GM23248 (cell line): Measurements from ENCODE around the gene ATP5F1D. TPM values are rescaled to one million over a fixed set of nuclear protein-coding genes. Genes with fewer than 3 reads are reported as not detected.
A peak's percentile ranks its signal among the peaks of the same experiment; 100 is the strongest.

ENCODE experiments used
- DNase-seq: peaks from one replicate; pipeline ENCODE4 v3.0.0-alpha.2; 2015
- H2AFZ ChIP-seq: fragments of 200-600 bp; sonication (generic); 2 replicates; pipeline ENCODE4 v1.6.1; 2016; ENCODE audit warnings: antibody characterized with exemption
- H3F3A ChIP-seq: fragments of 200-600 bp; sonication (generic); 2 replicates; pipeline ENCODE4 v1.6.1; 2016; ENCODE audit warnings: mild to moderate bottlenecking, antibody characterized with exemption, mixed run types; ENCODE audit not compliant: insufficient read depth
- H3K27ac ChIP-seq: fragments of 200-600 bp; sonication (generic); 2 replicates; pipeline ENCODE4 v1.5.1; 2016; ENCODE audit warnings: mild to moderate bottlenecking
- H3K27me3 ChIP-seq: fragments of 200-600 bp; sonication (generic); replicated peaks from 2 replicates; pipeline ENCODE4 v1.6.1; 2016; ENCODE audit warnings: mild to moderate bottlenecking; ENCODE audit not compliant: insufficient read depth
- H3K36me3 ChIP-seq: fragments of 200-600 bp; sonication (generic); 2 replicates; pipeline ENCODE4 v1.6.1; 2016; ENCODE audit warnings: low read depth, mild to moderate bottlenecking
- H3K4me1 ChIP-seq: fragments of 200-600 bp; sonication (generic); 2 replicates; pipeline ENCODE4 v1.6.1; 2016; ENCODE audit warnings: mild to moderate bottlenecking; ENCODE audit not compliant: insufficient read depth
- H3K4me2 ChIP-seq: fragments of 200-600 bp; sonication (generic); one replicate; pipeline ENCODE4 v1.6.1; 2016; ENCODE audit warnings: mild to moderate bottlenecking; ENCODE audit not compliant: unreplicated experiment
- H3K4me3 ChIP-seq: fragments of 200-600 bp; sonication (generic); 2 replicates; pipeline ENCODE4 v1.5.1; 2016; ENCODE audit warnings: mild to moderate bottlenecking
- H3K79me2 ChIP-seq: fragments of 200-600 bp; sonication (generic); 2 replicates; pipeline ENCODE4 v1.6.1; 2016; ENCODE audit warnings: mild to moderate bottlenecking; ENCODE audit not compliant: insufficient read depth
- H3K9ac ChIP-seq: fragments of 200-600 bp; sonication (generic); 2 replicates; pipeline ENCODE4 v1.6.1; 2016; ENCODE audit warnings: mild to moderate bottlenecking
- H3K9me2 ChIP-seq: fragments of 200-600 bp; sonication (generic); 2 replicates; pipeline ENCODE4 v1.6.1; 2016; ENCODE audit warnings: mixed run types, mild to moderate bottlenecking, moderate library complexity; ENCODE audit not compliant: insufficient read depth
- H3K9me3 ChIP-seq: fragments of 200-600 bp; sonication (generic); one replicate; pipeline ENCODE4 v1.6.1; 2017; ENCODE audit warnings: low read depth
- H4K20me1 ChIP-seq: fragments of 200-600 bp; sonication (generic); 2 replicates; pipeline ENCODE4 v1.6.0; 2016; ENCODE audit not compliant: insufficient read depth
- EZH2 ChIP-seq: fragments of 200-600 bp; sonication (generic); IDR thresholded peaks from 2 replicates; pipeline ENCODE4 v1.6.1; 2018; ENCODE audit warnings: antibody characterized with exemption, mild to moderate bottlenecking; ENCODE audit not compliant: insufficient read depth, poor library complexity, severe bottlenecking
- EZH2phosphoT487 ChIP-seq: fragments of 200-600 bp; sonication (generic); IDR thresholded peaks from 2 replicates; pipeline ENCODE4 v1.6.1; 2018; ENCODE audit warnings: antibody characterized with exemption, moderate library complexity, mild to moderate bottlenecking, low read depth; ENCODE audit not compliant: insufficient read depth
- WGBS, 2 experiments: methylation state at CpG; one replicate each; pipeline ENCODE4 v1.1.6; 2015 to 2017; ENCODE audit warnings: low lambda C conversion rate in 2 of 2, low coverage in 1 of 2; ENCODE audit errors: missing lambda C conversion rate in 2 of 2; 5-methylcytosine and 5-hydroxymethylcytosine counted together
- in situ Hi-C: fragments of 300-500 bp; cut with MboI; formaldehyde crosslinking; loops from 2 replicates; pipeline ENCODE4 v1.15.0; 2020
- polyA plus RNA-seq: library from polyadenylated mRNA; unstranded; fragments of >200 nt; fragmentation: Nextera tagmentation; extraction: Ambion mirVana; gene quantifications from 2 replicates; pipeline ENCODE4 v1.2.1, GENCODE V29; 2016
- total RNA-seq: library from RNA; depleted of rRNA; stranded (reverse); fragments of >200 nt; shearing (Covaris generic); gene quantifications from 2 replicates; pipeline ENCODE4 v1.2.3, GENCODE V29; 2014

ATP5F1D gene
- total and polyA plus RNA-seq, 2 experiments from 2014 or later = 38.9 to 287 TPM

DNA sequence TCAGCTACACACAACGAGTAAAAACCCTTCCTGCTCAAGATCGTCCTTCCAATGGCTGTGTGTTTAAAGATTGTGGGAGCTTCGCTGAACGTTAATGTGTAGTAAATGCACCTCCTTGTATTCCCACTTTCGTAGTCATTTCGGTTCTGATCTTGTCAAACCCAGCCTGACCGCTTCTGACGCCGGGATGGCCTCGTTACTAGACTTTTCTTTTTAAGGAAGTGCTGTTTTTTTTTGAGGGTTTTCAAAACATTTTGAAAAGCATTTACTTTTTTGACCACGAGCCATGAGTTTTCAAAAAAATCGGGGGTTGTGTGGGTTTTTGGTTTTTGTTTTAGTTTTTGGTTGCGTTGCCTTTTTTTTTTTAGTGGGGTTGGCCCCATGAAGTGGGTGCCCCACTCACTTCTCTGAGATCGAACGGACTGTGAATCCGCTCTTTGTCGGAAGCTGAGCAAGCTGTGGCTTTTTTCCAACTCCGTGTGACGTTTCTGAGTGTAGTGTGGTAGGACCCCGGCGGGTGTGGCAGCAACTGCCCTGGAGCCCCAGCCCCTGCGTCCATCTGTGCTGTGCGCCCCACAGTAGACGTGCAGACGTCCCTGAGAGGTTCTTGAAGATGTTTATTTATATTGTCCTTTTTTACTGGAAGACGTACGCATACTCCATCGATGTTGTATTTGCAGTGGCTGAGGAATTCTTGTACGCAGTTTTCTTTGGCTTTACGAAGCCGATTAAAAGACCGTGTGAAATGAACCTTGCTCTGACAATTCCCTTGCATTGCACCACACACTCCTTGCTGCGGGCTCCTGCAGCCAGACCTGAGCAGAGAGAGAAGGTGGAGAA lies 31.1 kb downstream of the ATP5F1D start:
- H3K27ac ChIP-seq = peak overlapping the region; percentile 88; the same call in 1 of the 2 replicates
- no peaks in the 10 kb centered on the region for H4K20me1 ChIP-seq
- no peaks in the 10 kb centered on the region for H3K9me2 ChIP-seq
- no peak for DNase-seq
- H3F3A ChIP-seq = peaks cover 37% of the 10 kb centered on the region
- H3K4me1 ChIP-seq = peaks cover 25% of the 10 kb centered on the region
- no peaks in the 10 kb centered on the region for H3K27me3 ChIP-seq
- peak overlapping the region; percentile 23 for H3K9ac ChIP-seq
- peaks cover 66% of the 10 kb centered on the region for H3K79me2 ChIP-seq
- in situ Hi-C loops = no loop called here
- TF ChIP-seq EZH2phosphoT487 (no peak), EZH2 (no peak)
- no peak overlapping the region for H2AFZ ChIP-seq
- H3K4me3 ChIP-seq = no peak overlapping the region
- peaks cover 34% of the 10 kb centered on the region; the same call in 1 of the 2 replicates for H3K36me3 ChIP-seq
- H3K9me3 ChIP-seq = no peaks in the 10 kb centered on the region
- no peak overlapping the region for H3K4me2 ChIP-seq
- 81 to 82% methylated on average over 33 of the region's 33 CpGs for WGBS, 2 experiments

DNA sequence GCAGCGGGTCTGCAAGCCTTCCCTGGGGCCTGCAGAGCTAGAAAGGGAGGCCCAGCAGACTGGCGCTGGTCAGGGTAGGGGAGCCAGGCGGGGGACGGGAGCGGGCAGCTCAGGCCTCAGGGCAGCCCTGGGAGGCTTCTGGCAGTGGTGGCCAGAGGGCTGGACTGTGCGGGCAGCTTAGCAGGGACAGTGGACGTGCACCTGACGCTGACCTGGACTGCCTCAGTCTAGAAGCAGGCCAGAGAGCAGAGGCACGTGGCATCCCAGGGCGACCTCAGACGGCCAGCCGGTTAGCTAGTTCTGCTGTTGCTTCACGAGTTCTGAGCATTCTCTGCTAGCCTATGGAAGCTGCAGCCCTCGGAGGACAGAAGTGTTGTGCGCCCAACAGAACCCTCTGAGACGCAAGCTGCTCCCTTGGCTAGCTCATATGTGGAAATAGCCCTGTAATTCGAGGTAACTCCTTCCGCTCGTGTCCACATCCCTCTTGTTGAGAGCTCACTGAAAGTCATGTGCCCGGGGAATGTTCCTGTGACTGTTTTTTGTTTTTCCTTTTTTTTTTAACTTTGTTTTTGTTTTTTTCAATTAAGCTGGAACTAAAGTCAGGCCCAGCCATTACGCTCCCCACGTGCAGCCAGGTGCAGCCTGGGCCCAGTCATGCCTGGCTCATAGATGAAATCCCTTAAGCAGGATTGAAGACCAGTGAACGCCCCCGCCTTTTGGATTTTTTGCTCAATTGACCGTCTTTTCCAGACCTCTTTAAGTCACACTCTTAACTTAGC lies 31.9 kb downstream of the ATP5F1D start:
- Histone ChIP-seq H3K9me3 (no peaks in the 10 kb centered on the region), H3K79me2 (peaks cover 58% of the 10 kb centered on the region), H3K27ac (peak overlapping the region; percentile 88), H3K4me2 (no peak overlapping the region), H3K9me2 (no peaks in the 10 kb centered on the region), H4K20me1 (no peaks in the 10 kb centered on the region), H3F3A (peaks cover 37% of the 10 kb centered on the region), H2AFZ (no peak overlapping the region), H3K36me3 (peaks cover 34% of the 10 kb centered on the region; the same call in 1 of the 2 replicates), H3K4me1 (peaks cover 23% of the 10 kb centered on the region), H3K9ac (peak overlapping the region; percentile 89), H3K4me3 (no peak overlapping the region), H3K27me3 (no peaks in the 10 kb centered on the region)
- TF ChIP-seq EZH2phosphoT487 (no peak), EZH2 (no peak)
- peak; percentile 37 for DNase-seq
- in situ Hi-C loops = no loop called here
- WGBS, 2 experiments = 78 to 82% methylated on average over 20 to 25 of the region's 25 CpGs

GRCh38 chr19:1274081-1274851 lies 32.7 kb downstream of the ATP5F1D start:
- H3K4me1 ChIP-seq = peaks cover 19% of the 10 kb centered on the region
- H3F3A ChIP-seq = peaks cover 37% of the 10 kb centered on the region
- peaks cover 56% of the 10 kb centered on the region for H3K79me2 ChIP-seq
- 73 to 76% methylated on average over 31 to 46 of the region's 46 CpGs for WGBS, 2 experiments
- peak; percentile 21 for DNase-seq
- peaks cover 34% of the 10 kb centered on the region; the same call in 1 of the 2 replicates for H3K36me3 ChIP-seq
- peak overlapping the region; percentile 89 for H3K9ac ChIP-seq
- no peak overlapping the region for H2AFZ ChIP-seq
- no peaks in the 10 kb centered on the region for H3K27me3 ChIP-seq
- peak overlapping the region; percentile 76 for H3K4me3 ChIP-seq
- H3K4me2 ChIP-seq = peak overlapping the region; percentile 43
- H3K27ac ChIP-seq = peak overlapping the region; percentile 88
- no peak for TF ChIP-seq EZH2
- no peak for TF ChIP-seq EZH2phosphoT487
- no peaks in the 10 kb centered on the region for H3K9me2 ChIP-seq
- in situ Hi-C loops = no loop called here
- no peaks in the 10 kb centered on the region for H3K9me3 ChIP-seq
- no peaks in the 10 kb centered on the region for H4K20me1 ChIP-seq

DNA sequence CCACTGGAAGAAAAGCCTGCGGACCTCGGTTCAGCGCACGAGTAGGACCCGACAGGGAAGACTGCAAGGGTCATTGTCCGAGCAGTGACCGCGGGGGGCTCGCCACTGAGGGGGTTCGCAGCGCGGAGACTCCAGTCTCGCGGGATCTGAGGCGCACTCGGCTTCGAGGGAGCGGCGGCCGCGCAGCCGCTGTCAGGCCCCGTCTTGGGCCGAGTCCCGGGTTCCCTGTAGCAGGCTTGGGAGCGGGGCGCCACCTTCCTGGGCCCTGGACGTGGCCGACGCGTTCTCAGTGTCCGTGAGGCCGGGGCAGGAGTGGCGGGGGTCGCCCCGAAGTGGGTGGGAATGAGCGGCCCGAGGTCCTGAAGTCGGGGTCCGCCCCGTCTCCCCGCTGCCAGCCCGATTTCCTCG lies 33.3 kb downstream of the ATP5F1D start:
- H3K4me2 ChIP-seq = peak overlapping the region; percentile 43
- 15 to 17% methylated on average over 33 to 44 of the region's 44 CpGs for WGBS, 2 experiments
- no peak overlapping the region for H2AFZ ChIP-seq
- H3K79me2 ChIP-seq = peaks cover 56% of the 10 kb centered on the region
- peaks cover 19% of the 10 kb centered on the region for H3K4me1 ChIP-seq
- no peaks in the 10 kb centered on the region for H4K20me1 ChIP-seq
- in situ Hi-C loops = no loop called here
- H3K9me2 ChIP-seq = no peaks in the 10 kb centered on the region
- H3K36me3 ChIP-seq = peaks cover 34% of the 10 kb centered on the region; the same call in 1 of the 2 replicates
- peak overlapping the region; percentile 76 for H3K4me3 ChIP-seq
- DNase-seq = peak; percentile 67
- peak overlapping the region; percentile 88 for H3K27ac ChIP-seq
- no peaks in the 10 kb centered on the region for H3K9me3 ChIP-seq
- TF ChIP-seq EZH2phosphoT487 = no peak
- no peak for TF ChIP-seq EZH2
- peak overlapping the region; percentile 89 for H3K9ac ChIP-seq
- no peaks in the 10 kb centered on the region for H3K27me3 ChIP-seq
- peaks cover 38% of the 10 kb centered on the region for H3F3A ChIP-seq
